Stimulated activated CD8-positive, alpha-beta memory T cell treated with anti-CD3 and anti-CD28 coated beads, Interleukin-4, amount 100 ng/mL, for 1 hour (primary cell): ENCODE measurements around the gene CCDC78.
A peak's percentile ranks its signal among the peaks of the same experiment; 100 is the strongest.

Source experiments
- DNase-seq, 2 donors: peaks; one replicate each; pipeline ENCODE4 v3.0.0-alpha.2; 2020; ENCODE audit warnings: low read depth in 2 of 2, low spot score in 1 of 2

Gene CCDC78

GRCh38 chr16:711548-712320 is 14.5 kb downstream of the CCDC78 start:
- peak; percentile 58 to 63 for DNase-seq

DNA sequence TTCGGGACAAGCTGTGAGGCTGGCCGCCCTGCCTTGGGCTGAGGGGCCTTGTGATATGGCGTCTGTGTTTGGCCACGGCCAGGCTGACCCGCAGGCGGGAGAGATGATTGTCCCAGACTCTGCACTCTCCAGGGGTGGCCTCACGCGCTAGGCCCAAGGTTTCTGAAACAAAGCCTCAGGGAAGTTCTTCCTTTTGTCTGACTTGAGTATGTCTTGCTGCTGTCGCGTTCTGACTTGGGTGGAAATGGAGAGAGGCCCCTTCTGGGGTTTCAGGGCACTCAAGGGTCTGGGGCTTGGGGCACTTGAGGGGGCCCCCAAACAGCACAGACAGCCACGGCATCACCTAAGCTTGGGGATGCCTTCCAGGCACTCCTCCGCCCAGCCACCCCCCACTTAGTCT is 15.2 kb downstream of the CCDC78 start:
- no peak for DNase-seq

- DNase-seq: no peak
Observed at GRCh38 chr16:710500-711075, 15.7 kb downstream of the CCDC78 start.

DNA sequence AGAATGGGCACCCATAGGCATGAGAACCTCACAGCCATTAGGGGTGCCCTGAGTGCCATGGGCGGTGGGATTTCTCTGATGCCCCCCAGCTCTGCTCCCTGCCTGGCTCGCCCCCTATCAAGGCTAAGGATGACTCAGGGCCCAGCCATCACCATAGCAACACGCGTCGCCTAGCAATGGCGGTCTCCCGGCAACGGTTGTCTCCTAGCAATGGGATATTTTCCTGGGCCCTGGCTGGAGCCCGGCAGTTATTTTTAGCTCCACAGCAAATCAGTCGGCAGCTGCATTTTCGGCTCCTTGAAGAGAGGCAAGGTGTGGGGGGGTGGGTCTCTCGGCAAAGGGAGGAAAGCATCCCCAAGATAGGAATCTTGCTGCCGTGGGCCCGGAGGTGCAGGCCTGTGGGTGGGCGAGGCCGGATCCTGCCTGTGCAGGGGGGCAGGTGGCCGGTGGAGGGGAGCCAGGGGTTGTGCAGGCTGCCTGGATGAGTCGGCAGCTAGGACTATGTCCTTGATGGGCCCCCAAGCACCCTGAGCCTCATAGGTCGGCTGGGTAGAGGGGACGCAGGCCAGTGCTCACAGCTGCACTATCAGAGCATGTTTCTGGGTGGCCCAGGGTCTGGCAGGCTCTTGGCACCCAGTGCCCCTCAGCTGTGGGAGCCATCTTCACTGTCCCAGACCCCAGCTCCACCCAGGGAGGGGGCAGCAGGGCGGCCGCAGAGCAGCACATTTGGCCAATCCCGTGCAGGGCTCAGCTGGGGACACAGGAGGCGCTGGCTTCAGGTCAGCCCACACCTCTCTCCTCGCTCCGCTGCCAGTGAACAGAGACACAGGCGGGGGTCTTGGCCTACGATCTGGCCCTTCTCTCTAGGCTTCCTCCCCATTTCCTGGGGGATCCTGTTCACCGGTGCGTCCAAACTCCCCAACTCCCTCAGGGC is 16.4 kb downstream of the CCDC78 start:
- no peak for DNase-seq

DNA sequence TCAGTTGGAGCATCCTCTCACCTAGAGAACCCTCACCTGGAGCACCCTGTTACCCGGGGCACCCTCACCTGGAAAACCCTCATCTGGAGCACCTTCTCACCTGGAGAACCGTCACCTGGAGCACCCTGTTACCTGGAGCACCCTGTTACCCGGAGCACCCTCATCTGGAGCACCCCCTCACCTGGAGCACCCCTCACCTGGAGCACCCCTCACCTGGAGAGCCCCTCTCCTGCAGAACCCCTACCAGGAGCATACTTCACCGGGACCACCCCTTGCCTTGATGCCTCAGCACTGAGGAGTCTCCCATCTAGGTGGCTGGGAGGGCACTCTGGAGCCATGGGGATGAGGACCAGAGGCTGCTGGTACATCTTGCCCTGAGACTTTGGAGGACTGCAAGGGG is 17.3 kb downstream of the CCDC78 start:
- no peak for DNase-seq

DNA sequence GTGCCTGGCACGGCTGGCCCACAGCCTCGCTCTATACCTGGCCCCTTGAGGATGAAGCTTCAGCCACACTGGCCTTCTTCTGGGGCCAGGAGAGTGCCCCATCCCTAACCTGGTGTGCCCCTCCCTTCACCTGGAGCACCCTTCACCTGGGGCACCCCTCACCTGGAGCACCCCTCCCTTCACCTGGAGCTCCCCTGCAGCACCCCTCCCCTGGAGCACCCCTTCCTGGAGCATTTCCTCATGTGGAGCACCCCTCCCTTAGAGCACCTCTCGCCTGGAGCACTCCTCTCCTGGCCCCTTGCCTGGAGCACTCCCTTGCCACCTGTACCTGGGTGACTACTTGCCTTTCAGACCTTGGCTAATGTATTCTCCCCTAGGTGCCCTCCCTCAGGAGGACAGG is 18.2 kb downstream of the CCDC78 start:
- DNase-seq: no peak

DNA sequence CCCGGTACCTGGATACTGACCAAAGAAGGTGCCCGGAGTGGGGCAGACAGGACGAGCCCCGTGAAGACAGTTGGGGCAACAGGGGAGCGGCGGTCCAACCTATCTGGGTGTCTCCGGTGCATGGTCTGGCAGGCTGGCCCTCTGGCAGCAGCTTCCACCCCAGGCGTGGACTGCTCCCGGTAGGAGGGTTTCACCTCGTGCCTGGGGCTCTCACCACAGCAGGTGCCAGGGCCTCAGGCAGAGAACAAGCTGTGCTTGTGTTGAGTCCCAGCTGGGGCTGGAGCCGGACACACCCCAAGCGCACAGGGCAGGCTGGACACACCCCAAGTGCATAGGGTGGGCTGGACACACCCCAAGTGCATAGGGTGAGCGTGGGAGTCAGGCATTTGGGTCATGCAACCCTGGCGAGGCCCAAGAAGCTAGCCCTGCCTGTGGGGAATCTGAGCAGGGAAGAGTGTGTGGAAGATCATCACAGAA is 19.1 kb downstream of the CCDC78 start:
- no peak for DNase-seq

- no peak for DNase-seq
Observed at GRCh38 chr16:706189-707061, 19.8 kb downstream of the CCDC78 start.

DNA sequence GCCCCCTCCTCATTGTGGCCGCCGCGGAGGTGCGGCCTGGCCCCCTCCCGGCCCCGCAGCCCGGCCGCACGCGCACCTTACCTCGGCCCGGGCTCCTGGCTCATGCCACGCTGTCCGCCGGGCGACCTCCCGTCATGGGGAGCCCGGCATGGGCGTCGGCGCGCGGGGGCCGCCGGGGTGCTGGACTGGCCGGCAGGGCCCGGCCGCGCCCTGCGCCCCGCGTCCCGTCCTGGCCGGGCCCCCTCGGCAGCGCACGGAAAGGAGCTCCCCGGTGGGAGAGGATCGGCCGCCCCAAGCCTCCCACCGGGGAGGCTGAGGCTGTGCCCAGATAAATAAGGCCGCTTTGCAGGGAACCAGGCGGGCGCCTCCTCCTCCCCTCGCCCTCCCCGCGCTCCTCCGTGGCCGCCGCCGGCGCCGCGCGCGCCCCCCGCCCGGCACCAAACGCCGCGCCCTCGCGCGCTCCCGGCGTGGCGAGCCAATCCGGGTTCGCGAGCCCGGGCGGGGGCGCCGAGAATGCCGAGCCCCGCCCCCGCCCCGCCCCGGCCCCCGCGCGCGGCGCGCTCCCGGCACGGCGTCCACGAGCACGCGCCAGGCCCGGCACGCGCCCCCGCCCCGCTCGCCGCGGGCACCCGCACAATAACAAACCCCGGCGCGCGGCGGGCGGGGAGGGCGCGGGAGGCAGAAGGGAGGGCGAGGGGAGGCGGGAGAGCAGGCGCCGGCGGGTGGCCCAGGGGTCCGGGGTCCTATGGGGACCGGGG is 20.6 kb downstream of the CCDC78 start, which contains the start of gene FBXL16:
Gene FBXL16, minus strand, starts transcription at position 371 of the 758 bp plus-strand sequence. CDS start 8,396 bp downstream, outside the sequence.
- DNase-seq: no peak

DNA sequence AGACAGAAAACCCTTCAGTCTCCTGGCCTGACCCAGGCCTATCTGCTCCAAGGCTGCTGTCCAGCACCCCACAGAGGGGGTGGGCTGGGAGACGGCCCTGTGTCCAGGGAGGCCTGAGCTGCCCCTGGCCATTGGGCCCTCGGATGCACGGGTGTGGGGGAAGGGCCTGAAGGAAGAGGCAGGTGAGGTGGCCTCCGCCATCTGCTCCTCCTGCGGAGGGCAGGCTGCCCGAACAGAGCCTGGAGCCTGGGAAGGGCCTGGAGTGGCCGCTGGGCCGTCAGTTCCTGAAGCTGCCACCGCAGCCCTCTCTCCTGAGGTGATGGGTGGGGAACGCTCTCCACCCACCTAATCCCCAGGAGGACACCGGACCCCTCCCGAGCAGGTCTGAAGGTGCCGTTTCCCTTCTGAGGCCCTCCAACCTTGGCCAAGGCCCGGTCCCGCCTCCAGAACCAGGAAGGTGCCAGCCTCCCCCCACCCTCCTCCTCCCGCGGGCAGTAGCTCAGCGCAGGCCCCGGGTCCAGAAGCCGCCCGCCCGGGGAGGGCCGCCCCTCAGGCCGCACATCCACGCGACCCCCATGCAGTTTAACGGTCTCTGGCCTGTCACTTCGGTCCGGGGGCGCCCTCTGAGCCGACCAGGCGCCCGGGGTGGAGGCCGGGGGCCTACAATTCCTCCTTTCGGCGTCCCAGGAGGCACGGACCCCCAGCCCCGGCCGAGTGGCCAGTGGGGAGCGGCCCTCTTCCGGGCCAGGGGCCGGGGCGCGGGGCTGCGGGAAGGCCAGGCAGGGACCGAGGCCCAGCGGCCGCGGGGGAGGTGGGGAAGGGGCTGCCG is 21.5 kb downstream of the CCDC78 start:
- no peak for DNase-seq

DNA sequence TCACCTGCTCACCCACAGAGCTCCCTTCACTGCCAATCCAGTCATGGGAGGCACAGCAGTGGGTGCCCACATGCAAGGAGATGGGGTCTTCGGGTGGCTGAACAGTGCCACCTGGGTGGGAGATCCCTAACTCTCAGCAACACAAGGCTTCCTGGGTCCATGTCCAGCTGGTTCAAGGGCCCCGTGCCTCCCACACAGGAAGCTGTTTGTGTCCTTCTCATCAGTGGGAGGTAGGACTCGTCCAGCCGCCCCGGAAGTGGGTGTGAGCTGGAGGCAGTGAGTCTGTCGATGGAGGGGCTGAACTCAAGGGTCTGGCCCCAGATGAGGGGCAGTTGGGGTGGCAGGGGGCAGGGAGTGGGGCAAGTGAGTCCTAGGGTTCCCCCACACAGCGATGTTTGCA is 22.2 kb downstream of the CCDC78 start:
- DNase-seq: no peak

DNA sequence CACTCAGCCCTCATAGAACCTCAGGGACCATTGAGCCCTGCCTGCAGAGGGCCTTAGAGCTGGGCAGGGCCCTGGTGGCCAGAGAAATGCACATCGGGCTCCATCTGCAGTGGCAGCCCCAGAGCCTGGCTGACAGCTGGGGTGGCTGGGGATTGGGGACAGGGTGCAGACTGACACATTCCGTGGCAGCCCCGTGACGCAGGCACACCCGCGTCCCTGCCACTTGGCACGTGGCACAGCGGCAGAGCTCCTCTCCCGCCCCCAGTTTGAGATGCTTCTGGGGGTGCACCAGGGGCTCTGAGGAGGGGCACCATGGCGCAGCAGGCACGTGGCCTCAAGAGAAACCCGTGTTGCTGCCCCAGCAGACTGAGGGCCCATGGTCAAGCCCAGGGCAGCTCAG is 22.8 kb downstream of the CCDC78 start:
- DNase-seq: no peak

DNA sequence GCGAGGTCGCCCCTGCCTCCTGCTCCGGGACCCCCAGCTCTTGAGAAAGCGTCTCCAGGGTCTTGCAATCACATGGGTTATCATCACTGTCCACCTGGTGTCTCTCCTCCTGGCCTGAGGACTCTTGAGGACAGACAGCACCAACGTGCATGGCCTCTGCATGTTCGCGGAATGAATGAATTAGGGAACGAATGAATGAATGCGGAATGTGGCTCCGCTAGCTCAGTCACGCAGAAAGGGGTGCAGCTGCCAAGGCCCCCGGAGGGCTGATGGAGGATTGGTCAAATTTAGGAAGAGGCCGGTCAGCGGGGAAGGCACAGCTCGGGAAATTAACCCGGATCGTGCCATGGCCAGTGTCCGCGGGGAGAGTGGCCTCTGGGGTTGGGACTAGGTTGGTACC is 23.9 kb downstream of the CCDC78 start:
- no peak for DNase-seq

DNA sequence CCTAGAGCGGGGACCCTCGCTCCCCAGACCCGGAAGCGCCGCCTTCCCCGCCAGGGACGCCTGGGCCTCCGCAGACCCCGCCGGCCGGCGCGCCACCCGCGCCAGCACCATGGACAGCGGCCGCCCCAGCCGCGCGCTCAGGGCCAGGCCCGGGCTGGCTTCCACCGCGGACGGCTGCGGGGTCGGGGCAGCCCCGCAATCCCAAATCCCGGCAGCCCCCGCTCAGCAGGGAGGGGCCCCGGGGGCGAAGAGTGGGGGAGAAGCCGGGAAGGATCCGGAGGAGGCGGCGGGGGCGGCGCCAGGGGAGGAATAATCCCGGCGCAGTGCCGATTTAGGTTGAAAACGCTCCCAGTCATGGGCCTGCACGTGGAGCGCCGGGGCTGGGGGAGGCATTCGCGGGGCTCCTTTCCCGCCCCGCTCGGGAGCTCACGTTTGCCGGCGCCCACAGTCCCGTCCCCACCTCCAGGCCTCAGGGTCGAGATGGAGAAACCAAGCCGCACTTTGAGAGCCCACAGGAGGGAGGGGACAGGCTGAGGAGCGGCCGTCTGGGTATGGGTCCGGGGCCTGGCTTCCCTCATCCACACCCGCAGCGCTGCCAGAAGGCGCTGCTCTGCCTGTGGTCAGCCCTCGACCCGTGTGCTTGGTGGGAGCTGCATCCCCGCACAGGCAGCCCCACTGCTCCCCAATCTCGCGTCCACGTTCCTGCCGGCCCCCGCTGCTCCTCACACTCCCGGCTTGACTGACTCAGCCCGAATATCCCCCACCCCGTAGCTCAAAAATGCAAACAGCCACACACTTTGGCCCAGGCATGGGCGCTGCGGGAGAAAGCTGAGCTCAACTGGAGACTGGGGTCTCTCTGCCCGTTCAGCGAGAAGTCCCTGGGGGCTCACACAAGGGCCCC is 25.3 kb downstream of the CCDC78 start:
- no peak for DNase-seq

GRCh38 chr16:698911-699671 is 27.2 kb downstream of the CCDC78 start:
- DNase-seq: no peak

- DNase-seq: no peak
Observed at GRCh38 chr16:695355-696089, 30.7 kb downstream of the CCDC78 start.
